SK-N-SH (cell line): ENCODE results near the gene RTF2. TPM values are rescaled to one million over a fixed set of nuclear protein-coding genes. Genes with fewer than 3 reads are reported as not detected.
"Not testable (repeated sequence)": the region's sequence is repeated elsewhere in the genome, so short reads cannot be mapped to it uniquely, and the experiment has no call there.

Experiments used
- CTCF ChIA-PET: fragments of 300-600, 350-600 bp; formaldehyde crosslinking; extraction: SDS; loops from one replicate; lab custom pipeline; 2021; lab: Yijun Ruan, JAX
- POLR2A ChIA-PET: fragments of 350-600 bp; sonication (Branson Sonifier 250); formaldehyde crosslinking; extraction: SDS; loops from one replicate; lab custom pipeline; 2020; ENCODE audit warnings: antibody characterized with exemption, inconsistent platforms; lab: Yijun Ruan, JAX
- DNase-seq: peaks from one replicate; pipeline ENCODE4 v3.0.0; 2012
- H2AFZ ChIP-seq: fragments of 200-600 bp; sonication (generic); 2 replicates; pipeline ENCODE4 v1.8.1; 2016; ENCODE audit warnings: antibody characterized with exemption, mild to moderate bottlenecking, low read depth
- H3F3A ChIP-seq: fragments of 200-600 bp; sonication (generic); replicated peaks from 2 replicates; pipeline ENCODE3; 2016; ENCODE audit warnings: antibody characterized with exemption, mild to moderate bottlenecking; ENCODE audit not compliant: insufficient read depth
- H3K27ac ChIP-seq, 2 experiments: fragments of 200-500 bp in 1 of 2; fragments of 200-600 bp in 1 of 2; sonication (Bioruptor generic) in 1 of 2; sonication (generic), shearing (Covaris generic) in 1 of 2; 2 replicates each; pipeline versions ENCODE4 v1.5.1 to v1.6.1; 2014 to 2016; ENCODE audit warnings: low read depth in 2 of 2, inconsistent platforms in 1 of 2, low read length in 1 of 2, mild to moderate bottlenecking in 1 of 2, mixed read lengths in 1 of 2
- H3K27me3 ChIP-seq: fragments of 200-600 bp; sonication (generic), shearing (Covaris generic); 2 replicates; pipeline ENCODE4 v1.6.1; 2016; ENCODE audit warnings: mixed run types; ENCODE audit not compliant: insufficient read depth
- H3K36me3 ChIP-seq, 2 experiments: fragments of 200-500 bp in 1 of 2; fragments of 200-600 bp in 1 of 2; sonication (Bioruptor generic) in 1 of 2; sonication (generic) in 1 of 2; replicated peaks in 1 of 2; 2 replicates each; pipeline versions ENCODE3 to v1.5.1; 2014 to 2016; ENCODE audit warnings: low read length in 1 of 2, mild to moderate bottlenecking in 1 of 2; ENCODE audit not compliant: insufficient read depth in 2 of 2, control insufficient read depth in 1 of 2
- H3K4me1 ChIP-seq, 2 experiments: fragments of 200-500 bp in 1 of 2; fragments of 200-600 bp in 1 of 2; sonication (Bioruptor generic) in 1 of 2; sonication (generic), shearing (Covaris generic) in 1 of 2; 2 replicates each; pipeline versions ENCODE4 v1.5.1 to v1.6.1; 2014 to 2016; ENCODE audit warnings: low read depth in 1 of 2, low read length in 1 of 2, mixed run types in 1 of 2; ENCODE audit not compliant: insufficient read depth in 2 of 2, control insufficient read depth in 1 of 2
- H3K4me2 ChIP-seq: fragments of 200-600 bp; sonication (generic), shearing (Covaris generic); 2 replicates; pipeline ENCODE4 v1.6.1; 2017; ENCODE audit warnings: mixed run types
- H3K4me3 ChIP-seq, 2 experiments: fragments of 200-500 bp in 1 of 2; fragments of 200-600 bp in 1 of 2; sonication (Bioruptor generic) in 1 of 2; sonication (generic), shearing (Covaris generic) in 1 of 2; 2 replicates each; pipeline versions ENCODE4 v1.5.1 to v1.8.1; 2014 to 2016; ENCODE audit warnings: low read depth in 2 of 2, inconsistent platforms in 1 of 2, low read length in 1 of 2, mild to moderate bottlenecking in 1 of 2, mixed read lengths in 1 of 2, moderate library complexity in 1 of 2
- H3K79me2 ChIP-seq: fragments of 200-600 bp; sonication (generic); 2 replicates; pipeline ENCODE4 v1.8.1; 2017; ENCODE audit warnings: mild to moderate bottlenecking; ENCODE audit not compliant: insufficient read depth
- H3K9ac ChIP-seq: fragments of 200-600 bp; sonication (generic); 2 replicates; pipeline ENCODE4 v1.6.1; 2017; ENCODE audit warnings: mixed run types
- H3K9me2 ChIP-seq: fragments of 200-600 bp; sonication (generic); 2 replicates; pipeline ENCODE4 v1.6.1; 2017; ENCODE audit warnings: mixed run types
- H3K9me3 ChIP-seq: fragments of 200-600 bp; sonication (generic); 2 replicates; pipeline ENCODE4 v1.6.1; 2017; ENCODE audit warnings: mixed run types, mild to moderate bottlenecking, moderate library complexity
- H4K20me1 ChIP-seq: fragments of 200-600 bp; sonication (generic); 2 replicates; pipeline ENCODE4 v1.6.1; 2017; ENCODE audit warnings: mild to moderate bottlenecking, mixed run types; ENCODE audit not compliant: insufficient read depth
- EP300 ChIP-seq, 2 experiments: IDR thresholded peaks; 2 replicates each; pipeline versions ENCODE4 v1.4.0 to v1.6.1; 2012; ENCODE audit warnings: borderline replicate concordance in 1 of 2, low read depth in 1 of 2, low read length in 1 of 2
- FOSL2 ChIP-seq: IDR thresholded peaks from 2 replicates; pipeline ENCODE4 v1.4.0; 2012; ENCODE audit warnings: low read depth, mild to moderate bottlenecking, moderate library complexity, borderline replicate concordance
- FOXJ3 ChIP-seq: sonication (generic); formaldehyde crosslinking; IDR thresholded peaks from 2 replicates; pipeline ENCODE4 v1.5.1; 2020; ENCODE audit warnings: mild to moderate bottlenecking, missing genetic modification reagents
- GATA2 ChIP-seq: sonication (generic); formaldehyde crosslinking; IDR thresholded peaks from 2 replicates; pipeline ENCODE4 v1.5.0; 2020; ENCODE audit warnings: mild to moderate bottlenecking, missing genetic modification reagents
- MEF2A ChIP-seq: IDR thresholded peaks from 2 replicates; pipeline ENCODE4 v1.4.0; 2012; ENCODE audit warnings: low read depth, borderline replicate concordance
- NFIC ChIP-seq: IDR thresholded peaks from 2 replicates; pipeline ENCODE4 v1.4.0; 2012; ENCODE audit warnings: borderline replicate concordance
- NRF1 ChIP-seq: IDR thresholded peaks from 2 replicates; pipeline ENCODE4 v1.6.1; 2012; ENCODE audit warnings: low read depth, mild to moderate bottlenecking, low read length
- PBX3 ChIP-seq: IDR thresholded peaks from 2 replicates; pipeline ENCODE4; 2012
- POLR2AphosphoS5 ChIP-seq: IDR thresholded peaks from 2 replicates; pipeline ENCODE4 v1.6.1; 2012; ENCODE audit warnings: low read depth, low read length
- RAD21 ChIP-seq: IDR thresholded peaks from 2 replicates; pipeline ENCODE4 v1.6.1; 2012; ENCODE audit warnings: mild to moderate bottlenecking, low read length
- RCOR1 ChIP-seq: fragments of 150-350 bp; IDR thresholded peaks from 2 replicates; pipeline ENCODE4 v1.6.1; 2017; ENCODE audit warnings: antibody characterized with exemption, low read length
- RXRA ChIP-seq: IDR thresholded peaks from 2 replicates; pipeline ENCODE4 v1.4.0; 2012; ENCODE audit warnings: low read depth, mild to moderate bottlenecking, borderline replicate concordance
- TCF12 ChIP-seq: IDR thresholded peaks from 2 replicates; pipeline ENCODE4 v1.4.0; 2012
- TEAD4 ChIP-seq: IDR thresholded peaks from 2 replicates; pipeline ENCODE4 v1.4.0; 2012; ENCODE audit warnings: mild to moderate bottlenecking, borderline replicate concordance; ENCODE audit not compliant: insufficient read depth
- USF1 ChIP-seq: IDR thresholded peaks from 2 replicates; pipeline ENCODE4 v1.4.0; 2012; ENCODE audit warnings: low read depth, borderline replicate concordance
- USF2 ChIP-seq: fragments of 150-350 bp; IDR thresholded peaks from 2 replicates; pipeline ENCODE4 v1.6.1; 2017; ENCODE audit warnings: antibody characterized with exemption, low read length, low read depth, borderline replicate concordance
- ZBTB33 ChIP-seq: IDR thresholded peaks from 2 replicates; pipeline ENCODE4 v1.4.0; 2012; ENCODE audit warnings: low read depth, borderline replicate concordance
- WGBS: methylation state at CpG from one replicate; pipeline ENCODE4 v1.1.6; 2017; ENCODE audit warnings: low lambda C conversion rate; 5-methylcytosine and 5-hydroxymethylcytosine counted together
- polyA plus RNA-seq, 3 experiments: library from polyadenylated mRNA; depleted of rRNA; stranded (reverse); fragments of >200 nt; gene quantifications; 2 replicates each; pipeline ENCODE4 v1.2.3, GENCODE V29; 2012

Gene RTF2
- polyA plus RNA-seq, 1 of the 3 experiments (the other 2 are of a cell fraction) = 78.2 TPM

GRCh38 chr20:56524444-56524843, 56.0 kb downstream of the RTF2 start, which contains the start of gene FAM209A:
Gene FAM209A (plus strand): TSS chr20:56524744. CDS start chr20:56524809, 65 bp downstream.
- H3K4me2 ChIP-seq, DNase-seq, H3K27ac ChIP-seq, H3K27me3 ChIP-seq, H3F3A ChIP-seq, H3K9me2 ChIP-seq, H3K4me3 ChIP-seq, H3K4me1 ChIP-seq, H3K9me3 ChIP-seq, POLR2A ChIA-PET, CTCF ChIA-PET, H3K9ac ChIP-seq, H3K79me2 ChIP-seq, H2AFZ ChIP-seq, H4K20me1 ChIP-seq: not testable (repeated sequence)
- peaks cover 6 to 14% of the 10 kb centered on the region in 2 experiments for H3K36me3 ChIP-seq
- WGBS = 35% methylated on average over 6 of the region's 7 CpGs

- no peaks in the 10 kb centered on the region for H4K20me1 ChIP-seq
- no peak overlapping the region for H3K27ac ChIP-seq
- no peaks in the 10 kb centered on the region for H3K79me2 ChIP-seq
- no peaks in the 10 kb centered on the region for H3F3A ChIP-seq
- no peak for DNase-seq
- H2AFZ ChIP-seq = no peak overlapping the region
- 37% methylated on average over 6 of the region's 7 CpGs for WGBS
- CTCF ChIA-PET = no interaction called here
- no peaks in the 10 kb centered on the region for H3K9me3 ChIP-seq
- no peaks in the 10 kb centered on the region for H3K9me2 ChIP-seq
- no peak overlapping the region for H3K4me2 ChIP-seq
- H3K36me3 ChIP-seq = no peaks in the 10 kb centered on the region
- POLR2A ChIA-PET = no interaction called here
- TF ChIP-seq EP300 (IDR thresholded peaks at IDR 0.05; ENCODE audit: borderline replicate concordance in 1 of 2, low read depth in 1 of 2, low read length in 1 of 2) (no peak), FOXJ3 (no peak), USF2 (no peak), TEAD4 (no peak), RXRA (no peak), GATA2 (CRISPR knock-in tag) (no peak), FOSL2 (no peak), RCOR1 (no peak), PBX3 (no peak), ZBTB33 (no peak), NRF1 (no peak), TCF12 (no peak), NFIC (no peak), RAD21 (no peak), USF1 (no peak), MEF2A (no peak), POLR2AphosphoS5 (no peak)
- TF ChIP-seq, all 33 proteins: peak for 0
- Histone ChIP-seq H3K4me1 (no peaks in the 10 kb centered on the region), H3K9ac (no peak overlapping the region), H3K4me3 (no peak overlapping the region), H3K27me3 (no peaks in the 10 kb centered on the region; the same call in 1 of the 2 replicates)
Measured at GRCh38 chr20:56527521-56527920, 59.1 kb downstream of the RTF2 start.

GRCh38 chr20:56532946-56533345, 64.5 kb downstream of the RTF2 start, which contains the start of gene FAM209B:
Gene FAM209B (plus strand): TSS chr20:56533246. CDS start chr20:56533342, 96 bp downstream.
- H3K4me2 ChIP-seq, H3K9ac ChIP-seq, H3F3A ChIP-seq, H3K27ac ChIP-seq, H3K79me2 ChIP-seq, H4K20me1 ChIP-seq, POLR2A ChIA-PET, H3K9me2 ChIP-seq, CTCF ChIA-PET, H3K36me3 ChIP-seq, H3K4me1 ChIP-seq, H3K9me3 ChIP-seq, H3K27me3 ChIP-seq, DNase-seq, H2AFZ ChIP-seq, H3K4me3 ChIP-seq: not testable (repeated sequence)
- 44% methylated on average over 7 of the region's 9 CpGs for WGBS
